Keratinocyte (primary cell): ENCODE measurements around the gene SEZ6.

ENCODE experiments used
- CTCF ChIP-seq, 3 experiments: IDR thresholded peaks in 1 of 3; conservative IDR thresholded peaks in 1 of 3; optimal IDR thresholded peaks in 1 of 3; 2 replicates in 2 of 3; 3 replicates in 1 of 3; pipeline versions ENCODE3 to v1.5.1; 2011; ENCODE audit warnings: low read length in 3 of 3, mild to moderate bottlenecking in 3 of 3, moderate library complexity in 2 of 3, control low read depth in 1 of 3, inconsistent platforms in 1 of 3; ENCODE audit not compliant: insufficient read depth in 2 of 3; ENCODE audit errors: extremely low read depth in 1 of 3
- EZH2 ChIP-seq: IDR thresholded peaks from one replicate; pipeline ENCODE4 v1.6.1; 2012; ENCODE audit warnings: inconsistent platforms, mild to moderate bottlenecking, low read length, moderate library complexity

- TF ChIP-seq CTCF (optimal IDR thresholded peaks at IDR 0.05 in 1 of 3, IDR thresholded peaks at IDR 0.05 in 1 of 3, conservative IDR thresholded peaks at IDR 0.05 in 1 of 3; ENCODE audit: extremely low read depth in 1 of 3, insufficient read depth in 2 of 3, low read length in 3 of 3) (no peak), EZH2 (no peak)
Observed at GRCh38 chr17:28992185-28992584, 13.6 kb downstream of the SEZ6 start.
